ENCODE measurements around the gene EVI2A.
"Not testable (repeated sequence)": the region's sequence is repeated elsewhere in the genome, so short reads cannot be mapped to it uniquely, and the experiment has no call there.

Gene EVI2A

DNA sequence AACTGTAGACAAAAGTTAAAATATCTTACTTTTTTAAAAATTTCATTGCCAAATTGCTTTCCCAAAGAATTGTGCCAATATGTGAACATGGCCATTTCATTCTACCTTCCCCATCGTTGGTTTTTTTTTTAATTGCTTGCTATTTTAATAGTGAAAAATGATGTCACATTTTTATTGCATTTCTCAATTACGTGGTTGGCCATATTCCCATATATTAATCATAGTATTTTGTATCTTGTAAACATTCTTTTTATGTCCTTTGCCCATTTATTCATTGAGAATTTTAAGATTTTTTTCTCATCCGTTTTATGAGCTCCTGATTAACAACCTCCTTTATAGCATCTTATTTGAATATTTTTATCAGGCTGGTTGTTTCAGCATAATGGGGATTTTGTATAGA lies 31.6 kb downstream of the EVI2A start:
- Histone ChIP-seq H3K9me3 (no peaks in the 10 kb centered on the region), H3K36me3 (no peaks in the 10 kb centered on the region), H3K4me3 (ENCODE audit: low read depth, low read length) (no peak overlapping the region), H3K27me3 (no peaks in the 10 kb centered on the region), H3K4me1 (no peaks in the 10 kb centered on the region)
- DNase-seq, result no peak
- TF ChIP-seq, protein P1, sequence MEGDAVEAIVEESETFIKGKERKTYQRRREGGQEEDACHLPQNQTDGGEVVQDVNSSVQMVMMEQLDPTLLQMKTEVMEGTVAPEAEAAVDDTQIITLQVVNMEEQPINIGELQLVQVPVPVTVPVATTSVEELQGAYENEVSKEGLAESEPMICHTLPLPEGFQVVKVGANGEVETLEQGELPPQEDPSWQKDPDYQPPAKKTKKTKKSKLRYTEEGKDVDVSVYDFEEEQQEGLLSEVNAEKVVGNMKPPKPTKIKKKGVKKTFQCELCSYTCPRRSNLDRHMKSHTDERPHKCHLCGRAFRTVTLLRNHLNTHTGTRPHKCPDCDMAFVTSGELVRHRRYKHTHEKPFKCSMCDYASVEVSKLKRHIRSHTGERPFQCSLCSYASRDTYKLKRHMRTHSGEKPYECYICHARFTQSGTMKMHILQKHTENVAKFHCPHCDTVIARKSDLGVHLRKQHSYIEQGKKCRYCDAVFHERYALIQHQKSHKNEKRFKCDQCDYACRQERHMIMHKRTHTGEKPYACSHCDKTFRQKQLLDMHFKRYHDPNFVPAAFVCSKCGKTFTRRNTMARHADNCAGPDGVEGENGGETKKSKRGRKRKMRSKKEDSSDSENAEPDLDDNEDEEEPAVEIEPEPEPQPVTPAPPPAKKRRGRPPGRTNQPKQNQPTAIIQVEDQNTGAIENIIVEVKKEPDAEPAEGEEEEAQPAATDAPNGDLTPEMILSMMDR (IDR thresholded peaks at IDR 0.05; ENCODE audit: low read depth, low read length), result no peak

DNA sequence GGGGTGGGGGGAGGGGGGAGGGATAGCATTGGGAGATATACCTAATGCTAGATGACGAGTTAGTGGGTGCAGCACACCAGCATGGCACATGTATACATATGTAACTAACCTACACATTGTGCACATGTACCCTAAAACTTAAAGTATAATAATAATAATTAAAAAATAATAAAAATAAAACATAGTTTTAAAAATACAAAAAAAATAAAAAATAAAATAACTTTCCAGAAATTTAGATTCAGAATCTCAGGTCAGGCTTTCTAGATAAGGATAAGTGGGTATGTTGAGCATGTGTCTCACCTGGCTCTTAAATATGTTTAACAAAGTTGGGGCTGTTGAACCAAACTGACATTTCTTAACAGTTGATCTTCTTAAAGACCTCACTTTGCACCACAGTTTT lies 33.5 kb downstream of the EVI2A start:
- not testable (repeated sequence) for H3K9me3 ChIP-seq; H3K4me1 ChIP-seq; H3K4me3 ChIP-seq (ENCODE audit: low read depth, low read length); H3K27me3 ChIP-seq; H3K36me3 ChIP-seq; DNase-seq

DNA sequence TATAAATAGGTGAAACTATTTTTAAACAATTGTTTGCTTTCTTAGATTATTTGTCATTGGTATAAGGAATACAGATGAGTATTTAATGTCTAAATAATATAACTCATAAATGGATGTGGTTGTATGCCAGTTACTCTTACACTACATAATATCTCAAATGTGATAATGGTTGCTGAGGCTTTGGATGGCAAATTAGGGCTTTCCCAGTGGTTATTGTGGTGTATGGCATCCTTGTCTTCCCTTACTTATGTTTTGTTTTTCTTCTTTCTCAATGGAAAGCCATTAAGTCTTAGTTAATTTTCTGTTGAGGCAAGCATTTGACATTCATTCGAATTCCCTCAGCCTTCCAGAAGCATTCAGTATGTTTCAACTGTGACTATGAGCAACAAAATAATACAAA lies 34.8 kb downstream of the EVI2A start:
- Histone ChIP-seq H3K36me3 (no peaks in the 10 kb centered on the region), H3K9me3 (no peaks in the 10 kb centered on the region), H3K4me1 (no peaks in the 10 kb centered on the region), H3K27me3 (no peaks in the 10 kb centered on the region), H3K4me3 (ENCODE audit: low read depth, low read length) (no peak overlapping the region)
- TF ChIP-seq, protein P1 (IDR thresholded peaks at IDR 0.05; ENCODE audit: low read depth, low read length), result no peak
- no peak for DNase-seq

DNA sequence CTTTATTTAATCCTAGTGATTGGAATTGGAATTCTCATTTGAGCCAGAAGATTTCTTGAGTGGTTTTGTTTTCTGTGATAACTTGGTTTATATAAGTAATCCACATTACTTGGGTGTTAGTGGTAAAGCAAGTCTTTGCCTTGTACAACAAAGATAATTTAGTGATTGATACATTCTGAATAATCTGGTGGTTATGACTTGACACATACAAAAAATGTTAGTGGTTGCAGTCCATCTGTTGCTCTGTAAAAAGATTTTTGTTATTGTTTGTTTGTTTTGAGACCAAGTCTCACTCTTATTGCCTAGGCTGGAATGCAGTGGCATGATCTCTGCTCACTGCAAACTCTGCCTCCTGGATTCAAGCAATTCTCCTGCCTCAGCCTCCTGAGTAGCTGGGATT lies 37.6 kb downstream of the EVI2A start:
- DNase-seq, result no peak
- Histone ChIP-seq H3K4me1 (no peaks in the 10 kb centered on the region), H3K9me3 (no peaks in the 10 kb centered on the region), H3K27me3 (no peaks in the 10 kb centered on the region), H3K4me3 (ENCODE audit: low read depth, low read length) (no peak overlapping the region), H3K36me3 (no peaks in the 10 kb centered on the region)
- TF ChIP-seq, protein P1 (IDR thresholded peaks at IDR 0.05; ENCODE audit: low read depth, low read length), result no peak

DNA sequence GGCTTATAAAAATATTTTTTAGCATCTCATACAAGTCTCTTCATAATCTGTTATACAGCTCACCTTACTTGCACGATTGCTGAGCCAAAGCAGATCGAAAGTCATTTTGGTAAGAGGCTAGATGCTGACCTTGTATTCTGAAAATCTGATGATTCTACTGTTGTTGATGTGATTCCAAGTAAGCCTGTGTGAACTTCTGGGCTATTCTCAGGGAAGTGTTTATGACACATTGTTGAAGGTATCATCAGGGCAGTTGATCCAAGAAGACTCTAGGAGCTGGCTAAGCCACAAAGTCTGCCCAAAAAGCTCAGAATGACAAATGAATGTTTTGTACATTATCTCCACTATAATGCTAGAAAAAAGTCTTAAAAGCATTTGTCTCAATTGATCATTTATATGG lies 40.4 kb downstream of the EVI2A start:
- Histone ChIP-seq H3K4me1 (no peaks in the 10 kb centered on the region), H3K9me3 (no peaks in the 10 kb centered on the region), H3K36me3 (no peaks in the 10 kb centered on the region), H3K27me3 (no peaks in the 10 kb centered on the region), H3K4me3 (ENCODE audit: low read depth, low read length) (no peak overlapping the region)
- no peak for DNase-seq
- TF ChIP-seq, protein P1 (IDR thresholded peaks at IDR 0.05; ENCODE audit: low read depth, low read length), result no peak

DNA sequence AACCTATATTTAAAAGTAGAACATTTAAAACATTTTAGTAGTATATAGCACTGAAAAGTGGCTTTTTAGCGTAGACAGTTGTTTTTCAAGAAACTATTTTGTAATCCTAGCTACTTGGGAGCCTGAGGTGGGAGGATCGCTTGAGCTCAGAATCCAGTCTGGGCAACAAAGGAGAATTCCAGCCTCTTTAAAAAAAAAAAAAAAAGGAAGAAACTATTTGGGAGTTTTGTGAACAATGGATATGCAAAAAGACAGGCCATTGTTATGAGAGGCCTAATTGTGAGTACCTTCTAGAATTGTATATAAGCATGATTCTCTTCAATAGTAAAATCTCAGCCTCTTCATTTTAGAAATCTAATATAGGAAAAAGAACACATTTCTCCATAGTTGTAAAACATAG lies 42.0 kb downstream of the EVI2A start:
- Histone ChIP-seq H3K36me3 (no peaks in the 10 kb centered on the region), H3K4me3 (ENCODE audit: low read depth, low read length) (no peak overlapping the region), H3K27me3 (no peaks in the 10 kb centered on the region), H3K9me3 (no peaks in the 10 kb centered on the region), H3K4me1 (no peaks in the 10 kb centered on the region)
- TF ChIP-seq, protein P1 (IDR thresholded peaks at IDR 0.05; ENCODE audit: low read depth, low read length), result no peak
- DNase-seq, result no peak

DNA sequence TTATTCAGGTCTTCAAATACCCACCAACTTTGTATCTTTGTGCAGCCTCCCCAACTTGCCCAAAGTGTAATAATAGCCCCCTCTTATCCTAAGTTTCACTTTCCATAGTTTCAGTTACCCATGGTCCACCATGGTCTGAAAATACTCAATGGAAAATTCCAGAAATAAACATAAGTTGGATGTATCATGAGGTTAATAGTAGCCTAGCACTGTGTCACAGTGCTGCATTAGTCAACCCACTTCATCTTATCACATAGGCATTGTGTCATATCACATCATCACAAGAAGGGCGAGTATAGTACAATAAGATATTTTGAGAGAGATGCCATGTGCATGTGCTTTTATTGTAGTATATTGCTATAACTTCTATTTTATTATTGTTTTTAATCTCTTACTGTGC lies 46.3 kb downstream of the EVI2A start:
- TF ChIP-seq, protein P1 (IDR thresholded peaks at IDR 0.05; ENCODE audit: low read depth, low read length), result no peak
- no peaks in the 10 kb centered on the region for H3K27me3 ChIP-seq
- no peak overlapping the region for H3K4me3 ChIP-seq (ENCODE audit: low read depth, low read length)
- no peaks in the 10 kb centered on the region for H3K36me3 ChIP-seq
- no peaks in the 10 kb centered on the region for H3K9me3 ChIP-seq
- H3K4me1 ChIP-seq, result no peaks in the 10 kb centered on the region
- no peak for DNase-seq

Data from BE2C (cell line).